DND-41 (cell line): ENCODE data around the gene ESCO1.
A peak's percentile ranks its signal among the peaks of the same experiment; 100 is the strongest.

Experiments used
- ATAC-seq: fragments of 200-7000 bp; cut with Tn5 transposase; 3 replicates; pipeline ENCODE4 v1.9.1; 2021; ENCODE audit warnings: low read depth; ENCODE audit not compliant: insufficient read depth
- DNase-seq: peaks from one replicate; pipeline ENCODE4 v3.0.0-alpha.2; 2020
- H2AFZ ChIP-seq: 2 replicates; pipeline ENCODE4 v1.6.0; 2012; ENCODE audit warnings: low read depth, low read length
- H3K27ac ChIP-seq: 2 replicates; pipeline ENCODE4 v1.5.1; 2012; ENCODE audit warnings: low read length, inconsistent platforms
- H3K27me3 ChIP-seq: fragments of 200-600 bp; sonication (generic); 2 replicates; pipeline ENCODE4 v1.6.0; 2012; ENCODE audit warnings: low read length, mild to moderate bottlenecking, inconsistent platforms; ENCODE audit not compliant: insufficient read depth, poor library complexity
- H3K36me3 ChIP-seq: 2 replicates; pipeline ENCODE4 v1.5.1; 2012; ENCODE audit warnings: low read length, inconsistent platforms; ENCODE audit not compliant: insufficient read depth
- H3K4me1 ChIP-seq: 2 replicates; pipeline ENCODE4 v1.5.1; 2012; ENCODE audit warnings: mild to moderate bottlenecking, low read length; ENCODE audit not compliant: insufficient read depth
- H3K4me2 ChIP-seq: 2 replicates; pipeline ENCODE4 v1.6.0; 2012; ENCODE audit warnings: mild to moderate bottlenecking, moderate library complexity, low read length, inconsistent platforms; ENCODE audit not compliant: insufficient read depth
- H3K4me3 ChIP-seq, 2 experiments: fragments of 200-600 bp in 1 of 2; shearing (Covaris generic) in 1 of 2; 2 replicates each; pipeline ENCODE4 v1.5.1; 2012 to 2016; ENCODE audit warnings: inconsistent platforms in 2 of 2, low read length in 2 of 2, mild to moderate bottlenecking in 2 of 2, low read depth in 1 of 2, moderate library complexity in 1 of 2
- H3K79me2 ChIP-seq: 2 replicates; pipeline ENCODE4 v1.6.0; 2012; ENCODE audit warnings: low read length, inconsistent platforms; ENCODE audit not compliant: insufficient read depth
- H3K9ac ChIP-seq: 2 replicates; pipeline ENCODE4 v1.6.0; 2012; ENCODE audit warnings: low read depth, mild to moderate bottlenecking, inconsistent platforms, low read length, moderate library complexity
- H3K9me3 ChIP-seq: 2 replicates; pipeline ENCODE4 v1.5.1; 2012; ENCODE audit warnings: low read length, moderate library complexity, mild to moderate bottlenecking, inconsistent platforms; ENCODE audit not compliant: insufficient read depth, severe bottlenecking
- H4K20me1 ChIP-seq: 2 replicates; pipeline ENCODE4 v1.6.0; 2012; ENCODE audit warnings: low read length; ENCODE audit not compliant: insufficient read depth
- CTCF ChIP-seq: IDR thresholded peaks from 2 replicates; pipeline ENCODE4 v1.5.1; 2012; ENCODE audit warnings: borderline replicate concordance, low read length, moderate library complexity, mild to moderate bottlenecking; ENCODE audit not compliant: poor library complexity, severe bottlenecking; ENCODE audit errors: extremely low read depth
- EZH2 ChIP-seq: IDR thresholded peaks from 3 replicates; pipeline ENCODE4 v1.6.1; 2012; ENCODE audit warnings: borderline replicate concordance, low read depth, mild to moderate bottlenecking, moderate library complexity, low read length, inconsistent platforms; ENCODE audit not compliant: severe bottlenecking

ESCO1 gene

GRCh38 chr18:21557607-21558253, 42.8 kb downstream of the ESCO1 start:
- no peak for TF ChIP-seq EZH2
- no peak for TF ChIP-seq CTCF
- Histone ChIP-seq H3K27ac (no peak overlapping the region), H3K36me3 (peaks cover 66% of the 10 kb centered on the region), H3K4me3 (no peak overlapping the region), H3K27me3 (no peaks in the 10 kb centered on the region), H2AFZ (no peak overlapping the region), H3K9me3 (no peaks in the 10 kb centered on the region), H3K4me2 (no peak overlapping the region), H3K4me1 (no peaks in the 10 kb centered on the region), H3K9ac (no peak overlapping the region), H4K20me1 (no peaks in the 10 kb centered on the region), H3K79me2 (no peaks in the 10 kb centered on the region)
- DNase-seq (no peak), ATAC-seq (no peak)

GRCh38 chr18:21550510-21550970, 50.0 kb downstream of the ESCO1 start:
- H3K36me3 ChIP-seq, result peaks cover 39% of the 10 kb centered on the region
- H3K27ac ChIP-seq, result no peak overlapping the region
- no peak overlapping the region for H3K4me2 ChIP-seq
- H3K79me2 ChIP-seq, result 0 out of 2 replicates have a peak, but pooled peaks cover 3% of the 10 kb centered on the region
- H2AFZ ChIP-seq, result no peak overlapping the region
- no peaks in the 10 kb centered on the region for H3K27me3 ChIP-seq
- no peak overlapping the region for H3K9ac ChIP-seq
- ATAC-seq (no peak), DNase-seq (no peak)
- H3K4me3 ChIP-seq, result no peak overlapping the region
- no peaks in the 10 kb centered on the region for H3K9me3 ChIP-seq
- no peaks in the 10 kb centered on the region for H4K20me1 ChIP-seq
- no peaks in the 10 kb centered on the region for H3K4me1 ChIP-seq
- TF ChIP-seq CTCF (no peak), EZH2 (no peak)

GRCh38 chr18:21548647-21549046, 51.9 kb downstream of the ESCO1 start:
- TF ChIP-seq EZH2, result no peak
- TF ChIP-seq CTCF, result no peak
- DNase-seq, result no peak
- no peaks in the 10 kb centered on the region for H3K4me1 ChIP-seq
- H3K27ac ChIP-seq, result no peak overlapping the region
- peaks cover 33% of the 10 kb centered on the region for H3K36me3 ChIP-seq
- 0 out of 2 replicates have a peak, but pooled peaks cover 3% of the 10 kb centered on the region for H3K79me2 ChIP-seq
- H3K27me3 ChIP-seq, result no peaks in the 10 kb centered on the region
- H3K9me3 ChIP-seq, result no peaks in the 10 kb centered on the region
- H3K4me3 ChIP-seq, result no peak overlapping the region
- 0 out of 3 replicates have a peak, but pooled peaks have one; percentile 17 for ATAC-seq
- no peak overlapping the region for H3K4me2 ChIP-seq
- no peaks in the 10 kb centered on the region for H4K20me1 ChIP-seq
- H2AFZ ChIP-seq, result no peak overlapping the region
- H3K9ac ChIP-seq, result no peak overlapping the region
